DOHH2 (cell line): Measurements from ENCODE around the gene SLC30A5.

Experiments
- CTCF ChIP-seq: fragments of 200-600 bp; sonication (generic); IDR thresholded peaks from one replicate; pipeline ENCODE4 v1.5.1; 2014; ENCODE audit warnings: antibody characterized with exemption, mild to moderate bottlenecking, low read depth, low read length; ENCODE audit not compliant: poor library complexity, severe bottlenecking
- EZH2phosphoT487 ChIP-seq: fragments of 200-600 bp; sonication (generic); IDR thresholded peaks from 2 replicates; pipeline ENCODE4 v1.6.1; 2017; ENCODE audit warnings: borderline replicate concordance, mild to moderate bottlenecking, antibody characterized with exemption, low read length, moderate library complexity, mixed read lengths

- TF ChIP-seq CTCF (no peak), EZH2phosphoT487 (no peak)
Observed at GRCh38 chr5:69075522-69076179, 18.2 kb upstream of the SLC30A5 start.
